MM.1S (cell line): ENCODE data around the gene RAB3A.

ENCODE experiments used
- CTCF ChIP-seq: fragments of 300-600 bp; sonication (generic); IDR thresholded peaks from 2 replicates; pipeline ENCODE4 v1.5.1; 2016; ENCODE audit warnings: antibody characterized with exemption, low read length, mixed read lengths
- EZH2 ChIP-seq: fragments of 300-600 bp; sonication (generic); optimal IDR thresholded peaks from 2 replicates; pipeline ENCODE3; 2017; ENCODE audit warnings: low read depth, mild to moderate bottlenecking, antibody characterized with exemption, low read length, mixed read lengths
- EZH2phosphoT487 ChIP-seq: fragments of 300-600 bp; sonication (generic); IDR thresholded peaks from 2 replicates; pipeline ENCODE4 v1.6.1; 2018; ENCODE audit warnings: antibody characterized with exemption, low read length

- TF ChIP-seq CTCF: peak; percentile 76
- TF ChIP-seq EZH2: no peak
- no peak for TF ChIP-seq EZH2phosphoT487
These were observed 35.7 kb downstream of the RAB3A start for GRCh38 chr19:18167975-18168645.
